Calu3 (cell line): Measurements from ENCODE around the gene CCDC63. TPM values are rescaled to one million over a fixed set of nuclear protein-coding genes. Genes with fewer than 3 reads are reported as not detected.

Experiments
- BruUV-seq: library from RNA; stranded (reverse); fragments of 400-500 nt; replicated peaks from 2 replicates; lab custom pipeline; 2021; lab: Mats Ljungman, UMichigan
- CTCF ChIA-PET: fragments of 300-600 bp; sonication (Branson Sonifier 250); formaldehyde crosslinking; loops from one replicate; lab custom pipeline; 2022; ENCODE audit warnings: antibody characterized with exemption; lab: Charles Lee
- DNase-seq: peaks from one replicate; pipeline ENCODE4 v3.0.0; 2022
- H3K27ac Mint-ChIP-seq: one replicate; pipeline ENCODE4 v1.8.0; 2022; ENCODE audit warnings: mixed read lengths; ENCODE audit not compliant: unreplicated experiment
- H3K27me3 Mint-ChIP-seq: one replicate; pipeline ENCODE4 v1.8.0; 2022; ENCODE audit warnings: mixed read lengths; ENCODE audit not compliant: unreplicated experiment
- H3K36me3 Mint-ChIP-seq: one replicate; pipeline ENCODE4 v1.8.0; 2022; ENCODE audit warnings: mild to moderate bottlenecking, moderate library complexity, mixed read lengths; ENCODE audit not compliant: insufficient read depth, unreplicated experiment
- H3K4me1 Mint-ChIP-seq: one replicate; pipeline ENCODE4 v1.8.0; 2022; ENCODE audit warnings: mild to moderate bottlenecking, low read depth, mixed read lengths; ENCODE audit not compliant: unreplicated experiment
- H3K4me3 Mint-ChIP-seq: one replicate; pipeline ENCODE4 v1.8.0; 2022; ENCODE audit warnings: mild to moderate bottlenecking, low read depth, moderate library complexity, mixed read lengths; ENCODE audit not compliant: unreplicated experiment
- H3K9me3 Mint-ChIP-seq: one replicate; pipeline ENCODE4 v1.8.0; 2022; ENCODE audit warnings: low read depth, mixed read lengths; ENCODE audit not compliant: unreplicated experiment
- intact Hi-C: fragments of 100-400 bp; cut with micrococcal nuclease; formaldehyde crosslinking; loops from one replicate; pipeline ENCODE4 v1.10.0; 2022; ENCODE audit not compliant: unreplicated experiment
- total RNA-seq: library from RNA; stranded (reverse); gene quantifications from 2 replicates; pipeline ENCODE4 v1.2.3, GENCODE V29; 2022
- TF ChIP-seq, protein P1 (sequence below): fragments of 200-600 bp; IDR thresholded peaks from one replicate; pipeline ENCODE4 v1.8.0; 2022; ENCODE audit warnings: antibody characterized with exemption; ENCODE audit not compliant: unreplicated experiment

Gene CCDC63
- total RNA-seq, 1 experiment from 2014 or later: not detected

DNA sequence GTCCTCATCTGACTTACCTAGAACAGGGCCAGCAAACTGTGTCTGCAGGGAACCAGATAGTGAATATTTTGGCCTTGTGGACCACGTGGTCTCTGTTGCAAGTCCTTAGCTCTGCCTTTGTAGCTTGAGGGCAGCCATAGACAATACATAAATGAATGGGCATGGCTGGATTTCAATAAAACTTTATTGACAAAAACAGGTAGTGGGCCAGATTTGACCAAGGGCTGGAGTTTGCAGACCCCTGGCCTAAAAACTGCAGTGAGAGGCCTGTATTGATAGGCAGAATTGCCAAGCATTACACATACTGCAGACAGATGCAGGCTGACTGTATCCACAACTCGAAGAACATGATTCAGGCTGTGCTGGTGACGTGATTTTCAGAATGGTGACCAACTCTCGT, 25.3 kb downstream of the CCDC63 start:
- intact Hi-C loops: no loop called here

DNA sequence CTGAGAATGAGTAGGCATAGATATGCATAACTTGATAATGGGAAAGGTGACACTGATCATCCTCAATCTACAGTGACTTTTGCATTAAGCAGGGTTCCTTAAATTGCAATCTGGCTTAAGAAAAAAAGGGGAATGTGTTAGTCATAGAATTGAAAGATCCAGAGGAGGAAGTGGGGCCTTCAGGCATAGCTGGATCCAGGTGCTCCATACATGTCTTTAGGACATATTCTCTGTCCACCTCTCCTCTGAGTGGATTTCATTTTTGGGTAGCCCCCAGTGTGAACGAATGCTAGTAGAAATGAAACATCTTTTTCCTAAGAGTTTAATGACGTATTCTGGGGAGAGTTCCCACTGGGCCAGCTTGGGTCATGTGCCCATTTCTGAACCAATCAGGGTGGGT, 27.6 kb downstream of the CCDC63 start:
- Mint-ChIP-seq H3K27me3 (peaks cover 60% of the 10 kb centered on the region), H3K27ac (no peak overlapping the region), H3K36me3 (no peaks in the 10 kb centered on the region), H3K9me3 (no peaks in the 10 kb centered on the region), H3K4me3 (no peak overlapping the region), H3K4me1 (no peaks in the 10 kb centered on the region)
- CTCF ChIA-PET: no interaction called here
- TF ChIP-seq, protein P1, sequence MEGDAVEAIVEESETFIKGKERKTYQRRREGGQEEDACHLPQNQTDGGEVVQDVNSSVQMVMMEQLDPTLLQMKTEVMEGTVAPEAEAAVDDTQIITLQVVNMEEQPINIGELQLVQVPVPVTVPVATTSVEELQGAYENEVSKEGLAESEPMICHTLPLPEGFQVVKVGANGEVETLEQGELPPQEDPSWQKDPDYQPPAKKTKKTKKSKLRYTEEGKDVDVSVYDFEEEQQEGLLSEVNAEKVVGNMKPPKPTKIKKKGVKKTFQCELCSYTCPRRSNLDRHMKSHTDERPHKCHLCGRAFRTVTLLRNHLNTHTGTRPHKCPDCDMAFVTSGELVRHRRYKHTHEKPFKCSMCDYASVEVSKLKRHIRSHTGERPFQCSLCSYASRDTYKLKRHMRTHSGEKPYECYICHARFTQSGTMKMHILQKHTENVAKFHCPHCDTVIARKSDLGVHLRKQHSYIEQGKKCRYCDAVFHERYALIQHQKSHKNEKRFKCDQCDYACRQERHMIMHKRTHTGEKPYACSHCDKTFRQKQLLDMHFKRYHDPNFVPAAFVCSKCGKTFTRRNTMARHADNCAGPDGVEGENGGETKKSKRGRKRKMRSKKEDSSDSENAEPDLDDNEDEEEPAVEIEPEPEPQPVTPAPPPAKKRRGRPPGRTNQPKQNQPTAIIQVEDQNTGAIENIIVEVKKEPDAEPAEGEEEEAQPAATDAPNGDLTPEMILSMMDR: no peak
- BruUV-seq: no TSS peak
- intact Hi-C loops: no loop called here
- no peak for DNase-seq

More for the DNA sequence above, 25.3 kb downstream of the CCDC63 start:
- TF ChIP-seq, protein P1: no peak
- no TSS peak for BruUV-seq
- no peak overlapping the region for H3K4me3 Mint-ChIP-seq
- CTCF ChIA-PET: interaction anchor here (0.8 kb wide), 1 partner anchor 1715 kb away, joined by 8 read pairs; no protein-coding TSS in a partner anchor
- H3K4me1 Mint-ChIP-seq: no peaks in the 10 kb centered on the region
- H3K27ac Mint-ChIP-seq: no peak overlapping the region
- H3K36me3 Mint-ChIP-seq: no peaks in the 10 kb centered on the region
- no peak for DNase-seq
- no peaks in the 10 kb centered on the region for H3K9me3 Mint-ChIP-seq
- H3K27me3 Mint-ChIP-seq: peaks cover 70% of the 10 kb centered on the region

DNA sequence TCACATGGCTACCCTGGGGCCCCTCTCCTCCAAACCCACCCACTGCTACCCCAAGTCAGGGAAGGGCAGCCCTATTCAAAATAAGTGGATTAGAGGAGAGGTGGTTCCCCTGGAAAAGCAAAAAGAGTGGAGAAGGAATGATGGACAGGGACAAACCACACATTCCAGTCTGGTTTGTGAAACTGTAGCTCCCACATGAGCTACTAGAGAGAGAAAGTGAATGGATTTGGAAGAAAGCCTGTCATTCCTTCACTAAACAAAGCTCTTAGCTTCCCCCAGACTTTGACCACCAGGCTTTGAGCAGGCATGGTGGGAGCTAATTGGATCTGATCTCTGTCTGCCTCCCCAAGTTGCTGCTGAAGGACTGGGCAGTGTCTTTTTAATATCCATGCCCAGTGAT, 28.0 kb downstream of the CCDC63 start:
- Mint-ChIP-seq H3K36me3 (no peaks in the 10 kb centered on the region), H3K4me3 (no peak overlapping the region), H3K27me3 (peaks cover 57% of the 10 kb centered on the region), H3K4me1 (no peaks in the 10 kb centered on the region), H3K9me3 (no peaks in the 10 kb centered on the region), H3K27ac (no peak overlapping the region)
- BruUV-seq: no TSS peak
- TF ChIP-seq, protein P1: no peak
- intact Hi-C loops: no loop called here
- CTCF ChIA-PET: no interaction called here
- DNase-seq: no peak

DNA sequence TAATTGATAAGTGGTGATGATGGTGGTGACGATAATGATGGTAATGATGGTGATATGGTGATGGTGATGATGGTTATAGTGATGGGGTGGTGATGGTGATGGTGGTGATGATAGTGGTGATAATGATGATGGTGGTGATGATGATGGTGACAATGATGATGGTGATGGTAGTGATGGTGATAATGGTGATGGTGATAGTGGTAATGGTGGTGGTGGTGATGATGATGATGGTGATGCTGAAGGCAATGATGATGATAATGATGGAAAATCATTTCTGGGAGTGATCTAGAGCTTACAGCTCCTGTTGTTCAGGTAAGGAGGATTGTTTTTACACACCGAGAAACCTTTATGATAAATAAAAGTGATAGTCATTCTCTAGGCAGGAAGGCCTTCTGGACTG, 33.9 kb downstream of the CCDC63 start:
- DNase-seq: no peak
- Mint-ChIP-seq H3K27ac (no peak overlapping the region), H3K4me1 (no peaks in the 10 kb centered on the region), H3K36me3 (no peaks in the 10 kb centered on the region), H3K4me3 (no peak overlapping the region), H3K27me3 (peaks cover 17% of the 10 kb centered on the region), H3K9me3 (peaks cover 3% of the 10 kb centered on the region)
- CTCF ChIA-PET: no interaction called here
- intact Hi-C loops: no loop called here
- no TSS peak for BruUV-seq
- TF ChIP-seq, protein P1: no peak
